Gastroesophageal sphincter (tissue), 4 donors: ENCODE results near the gene CFAP251. TPM values are rescaled to one million over a fixed set of nuclear protein-coding genes. Genes with fewer than 3 reads are reported as not detected.

Experiments
- ATAC-seq: fragments of 150-250 bp; one replicate; pipeline ENCODE4 v1.9.1; 2016; ENCODE audit warnings: mild to moderate bottlenecking, moderate library complexity
- H3K27ac ChIP-seq, 4 donors: fragments of 200-600 bp; sonication (generic) in 3 of 4; 1 replicate in 3 of 4; 2 replicates in 1 of 4; pipeline ENCODE4 v1.5.1; 2016 to 2019
- H3K27me3 ChIP-seq: fragments of 200-600 bp; sonication (generic); one replicate; pipeline ENCODE4 v1.5.1; 2019
- H3K36me3 ChIP-seq, 2 donors: fragments of 200-600 bp; sonication (generic); one replicate each; pipeline ENCODE4 v1.5.1; 2019; ENCODE audit warnings: control low read depth in 1 of 2
- H3K4me1 ChIP-seq, 3 donors: fragments of 200-600 bp; sonication (generic); 1 replicate in 2 of 3; 2 replicates in 1 of 3; pipeline ENCODE4 v1.5.1; 2016 to 2019; ENCODE audit warnings: control low read depth in 2 of 3
- H3K4me3 ChIP-seq, 2 donors: fragments of 200-600 bp; sonication (generic); one replicate each; pipeline ENCODE4 v1.5.1; 2019; ENCODE audit warnings: mild to moderate bottlenecking in 1 of 2, moderate library complexity in 1 of 2
- H3K9me3 ChIP-seq, 3 donors: fragments of 200-600 bp; sonication (generic); one replicate each; pipeline ENCODE4 v1.5.1; 2017 to 2019; ENCODE audit warnings: control low read depth in 2 of 3
- CTCF ChIP-seq, 4 experiments: fragments of 200-600 bp in 2 of 4; fragments of 450-650 bp in 2 of 4; sonication (generic) in 1 of 4; IDR thresholded peaks; one replicate each; pipeline ENCODE4 v1.5.1; 2017 to 2019; ENCODE audit warnings: antibody characterized with exemption in 4 of 4, mild to moderate bottlenecking in 2 of 4, moderate library complexity in 2 of 4
- EP300 ChIP-seq: sonication (generic); formaldehyde crosslinking; IDR thresholded peaks from one replicate; pipeline ENCODE4 v1.6.1; 2017; ENCODE audit warnings: antibody characterized with exemption, mild to moderate bottlenecking
- POLR2A ChIP-seq, 2 donors: fragments of 450-650 bp; IDR thresholded peaks; one replicate each; pipeline ENCODE4 v1.6.1; 2017; ENCODE audit warnings: antibody characterized with exemption in 2 of 2, mild to moderate bottlenecking in 2 of 2, moderate library complexity in 1 of 2
- POLR2AphosphoS5 ChIP-seq: sonication (generic); formaldehyde crosslinking; IDR thresholded peaks from one replicate; pipeline ENCODE4 v1.6.1; 2017; ENCODE audit warnings: antibody characterized with exemption
- WGBS, 2 donors: methylation state at CpG; one replicate each; pipeline ENCODE4 v1.1.5; 2018; ENCODE audit warnings: low coverage in 1 of 2; 5-methylcytosine and 5-hydroxymethylcytosine counted together
- total RNA-seq, 4 donors: library from RNA; depleted of rRNA; stranded (reverse); fragments of >200 nt; gene quantifications; one replicate each; pipeline ENCODE4 v1.1.0, GENCODE V29; 2016

The CFAP251 gene
- total RNA-seq, 4 donors from 2014 or later: 0.35 to 1.9 (median 1.2) TPM

- TF ChIP-seq CTCF (IDR thresholded peaks at IDR 0.05) (peak; percentile 14 to 49 (median 42)), POLR2AphosphoS5 (no peak), EP300 (no peak), POLR2A (IDR thresholded peaks at IDR 0.05) (no peak)
- H3K9me3 ChIP-seq: no peaks in the 10 kb centered on the region
- no peaks in the 10 kb centered on the region for H3K36me3 ChIP-seq
- no peak overlapping the region for H3K27ac ChIP-seq
- no peaks in the 10 kb centered on the region for H3K4me1 ChIP-seq
- H3K4me3 ChIP-seq: no peak overlapping the region
- WGBS, 2 donors: 75 to 90% methylated on average over 5 to 7 of the region's 13 CpGs
- H3K27me3 ChIP-seq: no peaks in the 10 kb centered on the region
- no peak for ATAC-seq
These were observed 37.2 kb downstream of the CFAP251 start for GRCh38 chr12:121955258-121956237.

GRCh38 chr12:121957861-121958515 is 39.6 kb downstream of the CFAP251 start:
- TF ChIP-seq CTCF (IDR thresholded peaks at IDR 0.05) (no peak), EP300 (no peak), POLR2A (IDR thresholded peaks at IDR 0.05) (no peak), POLR2AphosphoS5 (no peak)
- WGBS, 2 donors: 81 to 93% methylated on average over 5 to 6 of the region's 6 CpGs

GRCh38 chr12:121958541-121959240 is 40.3 kb downstream of the CFAP251 start:
- Histone ChIP-seq H3K4me1 (no peaks in the 10 kb centered on the region), H3K36me3 (no peaks in the 10 kb centered on the region), H3K27ac (no peak overlapping the region), H3K27me3 (no peaks in the 10 kb centered on the region), H3K4me3 (no peak overlapping the region), H3K9me3 (no peaks in the 10 kb centered on the region)
- TF ChIP-seq EP300: no peak
- no peak for TF ChIP-seq POLR2A (IDR thresholded peaks at IDR 0.05)
- TF ChIP-seq CTCF (IDR thresholded peaks at IDR 0.05): no peak
- no peak for TF ChIP-seq POLR2AphosphoS5
- 52 to 60% methylated on average over 2 to 18 of the region's 21 CpGs for WGBS, 2 donors
- ATAC-seq: no peak

More at GRCh38 chr12:121957861-121958515, 39.6 kb downstream of the CFAP251 start:
- H3K4me3 ChIP-seq: no peak overlapping the region
- no peak for ATAC-seq
- no peaks in the 10 kb centered on the region for H3K36me3 ChIP-seq
- no peaks in the 10 kb centered on the region for H3K9me3 ChIP-seq
- H3K4me1 ChIP-seq: no peaks in the 10 kb centered on the region
- no peaks in the 10 kb centered on the region for H3K27me3 ChIP-seq
- H3K27ac ChIP-seq: no peak overlapping the region

- Histone ChIP-seq H3K9me3 (no peaks in the 10 kb centered on the region), H3K4me1 (peaks cover 0 to 10% (median 0%) of the 10 kb centered on the region in 3 donors), H3K27me3 (no peaks in the 10 kb centered on the region), H3K36me3 (no peaks in the 10 kb centered on the region), H3K4me3 (no peak overlapping the region), H3K27ac (no peak overlapping the region)
- no peak for ATAC-seq
- TF ChIP-seq EP300 (no peak), CTCF (IDR thresholded peaks at IDR 0.05) (no peak), POLR2A (IDR thresholded peaks at IDR 0.05) (no peak), POLR2AphosphoS5 (no peak)
- 96% methylated on average over 4 of the region's 7 CpGs; no CpG with 5 or more reads in 1 of the 2 donors for WGBS, 2 donors
These were observed 42.1 kb downstream of the CFAP251 start for GRCh38 chr12:121960541-121960940.
